Measurements from ENCODE around the gene SMG5.
A peak's percentile ranks its signal among the peaks of the same experiment; 100 is the strongest.
"Not testable (repeated sequence)": the region's sequence is repeated elsewhere in the genome, so short reads cannot be mapped to it uniquely, and the experiment has no call there.

Gene SMG5, protein sequence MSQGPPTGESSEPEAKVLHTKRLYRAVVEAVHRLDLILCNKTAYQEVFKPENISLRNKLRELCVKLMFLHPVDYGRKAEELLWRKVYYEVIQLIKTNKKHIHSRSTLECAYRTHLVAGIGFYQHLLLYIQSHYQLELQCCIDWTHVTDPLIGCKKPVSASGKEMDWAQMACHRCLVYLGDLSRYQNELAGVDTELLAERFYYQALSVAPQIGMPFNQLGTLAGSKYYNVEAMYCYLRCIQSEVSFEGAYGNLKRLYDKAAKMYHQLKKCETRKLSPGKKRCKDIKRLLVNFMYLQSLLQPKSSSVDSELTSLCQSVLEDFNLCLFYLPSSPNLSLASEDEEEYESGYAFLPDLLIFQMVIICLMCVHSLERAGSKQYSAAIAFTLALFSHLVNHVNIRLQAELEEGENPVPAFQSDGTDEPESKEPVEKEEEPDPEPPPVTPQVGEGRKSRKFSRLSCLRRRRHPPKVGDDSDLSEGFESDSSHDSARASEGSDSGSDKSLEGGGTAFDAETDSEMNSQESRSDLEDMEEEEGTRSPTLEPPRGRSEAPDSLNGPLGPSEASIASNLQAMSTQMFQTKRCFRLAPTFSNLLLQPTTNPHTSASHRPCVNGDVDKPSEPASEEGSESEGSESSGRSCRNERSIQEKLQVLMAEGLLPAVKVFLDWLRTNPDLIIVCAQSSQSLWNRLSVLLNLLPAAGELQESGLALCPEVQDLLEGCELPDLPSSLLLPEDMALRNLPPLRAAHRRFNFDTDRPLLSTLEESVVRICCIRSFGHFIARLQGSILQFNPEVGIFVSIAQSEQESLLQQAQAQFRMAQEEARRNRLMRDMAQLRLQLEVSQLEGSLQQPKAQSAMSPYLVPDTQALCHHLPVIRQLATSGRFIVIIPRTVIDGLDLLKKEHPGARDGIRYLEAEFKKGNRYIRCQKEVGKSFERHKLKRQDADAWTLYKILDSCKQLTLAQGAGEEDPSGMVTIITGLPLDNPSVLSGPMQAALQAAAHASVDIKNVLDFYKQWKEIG

DNA sequence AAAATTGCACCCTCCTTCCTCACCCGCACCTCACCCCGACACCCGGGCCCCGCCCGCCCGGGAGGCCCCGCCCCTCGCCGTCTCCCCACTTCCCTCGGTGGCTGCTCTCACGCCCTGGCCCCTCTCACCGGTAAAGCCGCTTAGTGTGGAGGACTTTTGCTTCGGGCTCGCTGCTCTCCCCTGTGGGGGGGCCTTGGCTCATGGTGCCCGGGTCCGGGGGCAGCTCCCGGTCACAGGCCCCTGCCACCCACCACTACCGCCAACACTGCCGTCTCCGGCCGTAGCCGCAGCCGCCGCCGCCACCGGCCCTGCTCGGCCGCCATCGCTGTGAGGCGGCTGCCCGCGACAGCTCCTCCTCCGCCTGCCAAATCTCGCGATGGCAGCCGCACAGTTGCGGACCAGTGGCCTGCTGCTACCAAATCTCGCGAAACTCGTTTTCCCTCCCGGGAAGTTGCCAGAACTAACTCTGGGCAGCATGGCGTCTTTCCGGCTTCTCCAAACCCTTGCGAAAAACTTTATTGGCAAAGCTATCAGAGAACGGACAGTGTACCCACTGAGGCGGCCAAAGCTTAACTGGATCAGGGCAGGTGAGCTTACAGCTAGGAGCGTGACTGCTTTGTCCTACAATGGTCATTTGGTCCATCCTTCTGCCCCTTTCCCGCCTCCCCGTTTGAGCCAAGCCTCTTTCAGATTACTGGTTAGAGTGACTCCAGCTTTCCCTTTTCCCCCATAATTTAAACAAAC, at the start of gene SMG5:
TSS of gene SMG5 (minus strand) at position 347 of the 744 bp plus-strand sequence. CDS start at position 202, 145 bp downstream.
- TF ChIP-seq, protein P1, sequence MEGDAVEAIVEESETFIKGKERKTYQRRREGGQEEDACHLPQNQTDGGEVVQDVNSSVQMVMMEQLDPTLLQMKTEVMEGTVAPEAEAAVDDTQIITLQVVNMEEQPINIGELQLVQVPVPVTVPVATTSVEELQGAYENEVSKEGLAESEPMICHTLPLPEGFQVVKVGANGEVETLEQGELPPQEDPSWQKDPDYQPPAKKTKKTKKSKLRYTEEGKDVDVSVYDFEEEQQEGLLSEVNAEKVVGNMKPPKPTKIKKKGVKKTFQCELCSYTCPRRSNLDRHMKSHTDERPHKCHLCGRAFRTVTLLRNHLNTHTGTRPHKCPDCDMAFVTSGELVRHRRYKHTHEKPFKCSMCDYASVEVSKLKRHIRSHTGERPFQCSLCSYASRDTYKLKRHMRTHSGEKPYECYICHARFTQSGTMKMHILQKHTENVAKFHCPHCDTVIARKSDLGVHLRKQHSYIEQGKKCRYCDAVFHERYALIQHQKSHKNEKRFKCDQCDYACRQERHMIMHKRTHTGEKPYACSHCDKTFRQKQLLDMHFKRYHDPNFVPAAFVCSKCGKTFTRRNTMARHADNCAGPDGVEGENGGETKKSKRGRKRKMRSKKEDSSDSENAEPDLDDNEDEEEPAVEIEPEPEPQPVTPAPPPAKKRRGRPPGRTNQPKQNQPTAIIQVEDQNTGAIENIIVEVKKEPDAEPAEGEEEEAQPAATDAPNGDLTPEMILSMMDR (IDR thresholded peaks at IDR 0.05) = no peak
- H3K4me1 ChIP-seq = peaks cover 9% of the 10 kb centered on the region
- H3K9ac ChIP-seq = peak within 1 kb of the TSS; percentile 76

DNA sequence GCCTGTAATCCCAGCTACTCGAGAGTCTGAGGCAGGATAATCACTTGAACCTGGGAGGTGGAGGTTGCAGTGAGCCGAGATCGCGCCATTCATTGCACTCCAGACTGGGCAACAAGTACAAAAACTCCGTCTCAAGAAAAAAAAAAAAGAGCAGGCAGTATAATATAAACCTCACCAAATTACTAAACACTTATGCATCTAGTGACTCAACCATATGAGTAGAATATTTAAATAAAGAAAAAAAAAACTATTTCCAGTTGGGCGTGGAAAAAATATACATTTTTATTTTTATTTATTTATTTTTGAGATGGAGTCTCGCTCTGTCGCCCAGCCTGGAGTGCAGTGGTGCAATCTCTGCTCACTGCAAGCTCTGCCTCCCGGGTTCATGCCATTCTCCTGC, 40.6 kb upstream of the SMG5 start:
- not testable (repeated sequence) for H3K27ac ChIP-seq; H2AFZ ChIP-seq; H3K36me3 ChIP-seq (ENCODE audit: control insufficient read depth, insufficient read depth, low read length); H3K9ac ChIP-seq; H3K4me3 ChIP-seq (ENCODE audit: low read depth, low read length); H3K79me2 ChIP-seq; H3K27me3 ChIP-seq (ENCODE audit: control insufficient read depth, insufficient read depth, low read length); H3K9me3 ChIP-seq (ENCODE audit: control insufficient read depth, low read length); H3K4me2 ChIP-seq (ENCODE audit: low read length); H3K4me1 ChIP-seq

More for the DNA sequence above, at the start of gene SMG5:
- no peaks in the 10 kb centered on the region for H3K27me3 ChIP-seq (ENCODE audit: control insufficient read depth, insufficient read depth, low read length)
- H3K79me2 ChIP-seq = no peaks in the 10 kb centered on the region
- H2AFZ ChIP-seq = peak within 1 kb of the TSS; percentile 77
- no peaks in the 10 kb centered on the region for H3K9me3 ChIP-seq (ENCODE audit: control insufficient read depth, low read length)
- H3K4me2 ChIP-seq (ENCODE audit: low read length) = peak within 1 kb of the TSS; percentile 94
- peak within 1 kb of the TSS; percentile 92 for H3K4me3 ChIP-seq (ENCODE audit: low read depth, low read length)
- no peaks in the 10 kb centered on the region for H3K36me3 ChIP-seq (ENCODE audit: control insufficient read depth, insufficient read depth, low read length)
- peak within 1 kb of the TSS; percentile 78 for H3K27ac ChIP-seq

GRCh38 chr1:156320560-156320959, 37.9 kb upstream of the SMG5 start:
- Histone ChIP-seq H3K4me3 (ENCODE audit: low read depth, low read length) (no peak overlapping the region), H3K9me3 (ENCODE audit: control insufficient read depth, low read length) (no peaks in the 10 kb centered on the region), H3K27me3 (ENCODE audit: control insufficient read depth, insufficient read depth, low read length) (no peaks in the 10 kb centered on the region), H3K4me1 (no peaks in the 10 kb centered on the region), H3K9ac (no peak overlapping the region), H3K36me3 (ENCODE audit: control insufficient read depth, insufficient read depth, low read length) (no peaks in the 10 kb centered on the region), H3K27ac (no peak overlapping the region), H2AFZ (no peak overlapping the region), H3K4me2 (ENCODE audit: low read length) (no peak overlapping the region), H3K79me2 (no peaks in the 10 kb centered on the region)
- TF ChIP-seq, protein P1 (IDR thresholded peaks at IDR 0.05) = no peak

GRCh38 chr1:156319664-156320063, 37.0 kb upstream of the SMG5 start:
- H3K4me1 ChIP-seq = no peaks in the 10 kb centered on the region
- H3K27ac ChIP-seq = no peak overlapping the region
- no peak overlapping the region for H3K4me3 ChIP-seq (ENCODE audit: low read depth, low read length)
- H3K27me3 ChIP-seq (ENCODE audit: control insufficient read depth, insufficient read depth, low read length) = no peaks in the 10 kb centered on the region
- H3K4me2 ChIP-seq (ENCODE audit: low read length) = no peak overlapping the region
- no peaks in the 10 kb centered on the region for H3K9me3 ChIP-seq (ENCODE audit: control insufficient read depth, low read length)
- TF ChIP-seq, protein P1 (IDR thresholded peaks at IDR 0.05) = peak; percentile 29
- H2AFZ ChIP-seq = no peak overlapping the region
- no peaks in the 10 kb centered on the region for H3K36me3 ChIP-seq (ENCODE audit: control insufficient read depth, insufficient read depth, low read length)
- no peak overlapping the region for H3K9ac ChIP-seq
- H3K79me2 ChIP-seq = no peaks in the 10 kb centered on the region
